ENCODE data around the gene ZNF566.

GRCh38 chr19:36421749-36422481 lies 67.4 kb downstream of the ZNF566 start:
- TF ChIP-seq GATA3 (IDR thresholded peaks at IDR 0.05; ENCODE audit: low read depth, low read length) (no peak), GATA2 (IDR thresholded peaks at IDR 0.05; ENCODE audit: low read depth, low read length) (no peak)
